ENCODE results near the gene SMOC1. TPM values are rescaled to one million over a fixed set of nuclear protein-coding genes. Genes with fewer than 3 reads are reported as not detected.

Gene SMOC1
- total RNA-seq, 2 donors from 2014 or later: not detected

DNA sequence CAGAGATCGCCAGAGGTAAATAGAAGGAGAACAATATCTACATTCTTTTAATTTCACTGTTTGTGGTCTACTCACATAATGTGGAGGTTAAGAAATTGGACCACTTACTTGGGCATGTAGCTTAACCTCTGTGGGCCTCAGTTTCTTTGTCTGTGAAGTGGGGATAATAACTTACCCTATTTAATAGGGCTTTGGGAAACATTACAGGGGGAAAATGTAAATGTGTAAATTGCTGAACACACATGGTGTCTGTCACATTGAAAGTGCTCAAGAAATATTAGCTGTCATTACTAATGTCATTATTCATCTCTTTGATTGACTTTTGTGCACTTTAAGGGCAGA is 169.1 kb downstream of the SMOC1 start:
- peaks cover 49% of the 10 kb centered on the region for H3K27me3 Mint-ChIP-seq
- H3K4me3 Mint-ChIP-seq: no peak overlapping the region
- peaks cover 2% of the 10 kb centered on the region for H3K36me3 Mint-ChIP-seq (ENCODE audit: low read depth)
- H3K9me3 ChIP-seq (ENCODE audit: control insufficient read depth, low read length, poor library complexity, severe bottlenecking): no peaks in the 10 kb centered on the region
- DNase-seq (no peak), ATAC-seq (no peak)
- peaks cover 3% of the 10 kb centered on the region for H3K4me1 Mint-ChIP-seq
- H3K27ac Mint-ChIP-seq: no peak overlapping the region

DNA sequence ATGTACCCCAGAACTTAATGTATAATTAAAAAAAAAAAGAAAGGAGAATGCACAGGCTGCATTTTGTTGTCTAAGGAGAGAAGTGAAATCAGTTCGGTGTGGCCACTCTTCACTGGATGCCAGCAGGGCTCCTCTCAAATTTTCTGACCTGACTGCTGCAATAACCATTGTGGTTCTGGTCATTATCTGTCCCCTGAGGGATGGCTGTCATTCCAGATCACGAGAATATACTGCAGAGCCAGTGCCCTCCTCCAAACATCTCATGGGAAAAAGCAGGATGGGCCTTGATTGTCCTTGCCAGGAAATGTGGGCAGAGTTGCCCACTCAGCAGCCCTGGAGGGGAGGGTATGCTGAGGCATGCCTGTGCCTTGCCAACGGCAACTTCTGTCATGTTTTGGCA is 170.4 kb downstream of the SMOC1 start:
- H3K4me3 Mint-ChIP-seq: no peak overlapping the region
- H3K36me3 Mint-ChIP-seq (ENCODE audit: low read depth): peaks cover 2% of the 10 kb centered on the region
- ATAC-seq (no peak), DNase-seq (no peak)
- H3K9me3 ChIP-seq (ENCODE audit: control insufficient read depth, low read length, poor library complexity, severe bottlenecking): no peaks in the 10 kb centered on the region
- H3K27me3 Mint-ChIP-seq: peaks cover 37% of the 10 kb centered on the region
- H3K4me1 Mint-ChIP-seq: peaks cover 3% of the 10 kb centered on the region
- no peak overlapping the region for H3K27ac Mint-ChIP-seq

DNA sequence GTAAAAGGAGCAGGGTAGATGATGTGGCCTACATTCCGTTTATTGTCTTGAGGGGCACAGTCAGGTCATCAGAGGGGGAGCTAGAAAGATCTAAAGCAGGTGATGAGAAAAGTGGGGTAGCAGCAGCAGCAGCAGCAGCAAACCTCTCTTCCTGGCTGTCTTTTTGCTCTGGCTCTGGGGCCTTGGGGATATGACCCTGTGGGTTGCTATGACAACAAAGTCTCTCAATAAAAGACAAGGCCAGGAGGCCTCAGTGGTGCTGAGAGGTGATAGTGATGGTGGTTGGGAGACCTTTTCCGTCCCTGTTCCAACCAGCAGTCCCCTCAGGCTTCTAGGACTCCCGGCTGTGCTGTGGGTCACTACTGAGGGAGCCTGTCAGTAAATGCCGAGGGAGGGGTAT is 170.9 kb downstream of the SMOC1 start:
- no peaks in the 10 kb centered on the region for H3K9me3 ChIP-seq (ENCODE audit: control insufficient read depth, low read length, poor library complexity, severe bottlenecking)
- ATAC-seq (no peak), DNase-seq (no peak)
- H3K27me3 Mint-ChIP-seq: peaks cover 33% of the 10 kb centered on the region
- H3K27ac Mint-ChIP-seq: no peak overlapping the region
- H3K4me3 Mint-ChIP-seq: no peak overlapping the region
- peaks cover 2% of the 10 kb centered on the region for H3K36me3 Mint-ChIP-seq (ENCODE audit: low read depth)
- H3K4me1 Mint-ChIP-seq: peaks cover 3% of the 10 kb centered on the region

DNA sequence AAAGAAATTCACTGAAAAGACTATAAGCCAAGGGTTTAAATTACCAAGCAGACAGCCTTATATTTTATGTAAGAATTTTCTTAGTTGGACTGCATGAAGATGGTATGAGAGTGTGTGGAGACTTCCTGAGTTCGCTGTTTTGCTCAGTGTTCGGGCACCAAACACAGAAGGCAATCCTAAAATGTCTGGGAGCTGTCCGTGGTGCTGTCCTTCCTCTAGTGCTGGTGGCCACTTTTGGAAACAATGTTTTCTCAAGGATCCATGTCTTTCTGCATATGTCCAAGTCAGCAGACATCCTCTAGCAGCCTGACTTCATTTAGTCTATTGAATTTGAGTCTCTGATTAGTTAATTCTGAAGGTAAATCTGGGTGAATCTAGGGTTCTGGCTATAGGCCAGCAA is 173.8 kb downstream of the SMOC1 start:
- ATAC-seq: no peak
- Mint-ChIP-seq H3K4me1 (no peaks in the 10 kb centered on the region), H3K4me3 (no peak overlapping the region), H3K27me3 (peaks cover 39% of the 10 kb centered on the region), H3K27ac (no peak overlapping the region), H3K36me3 (ENCODE audit: low read depth) (peaks cover 3% of the 10 kb centered on the region)
- no peak for DNase-seq
- no peaks in the 10 kb centered on the region for H3K9me3 ChIP-seq (ENCODE audit: control insufficient read depth, low read length, poor library complexity, severe bottlenecking)

DNA sequence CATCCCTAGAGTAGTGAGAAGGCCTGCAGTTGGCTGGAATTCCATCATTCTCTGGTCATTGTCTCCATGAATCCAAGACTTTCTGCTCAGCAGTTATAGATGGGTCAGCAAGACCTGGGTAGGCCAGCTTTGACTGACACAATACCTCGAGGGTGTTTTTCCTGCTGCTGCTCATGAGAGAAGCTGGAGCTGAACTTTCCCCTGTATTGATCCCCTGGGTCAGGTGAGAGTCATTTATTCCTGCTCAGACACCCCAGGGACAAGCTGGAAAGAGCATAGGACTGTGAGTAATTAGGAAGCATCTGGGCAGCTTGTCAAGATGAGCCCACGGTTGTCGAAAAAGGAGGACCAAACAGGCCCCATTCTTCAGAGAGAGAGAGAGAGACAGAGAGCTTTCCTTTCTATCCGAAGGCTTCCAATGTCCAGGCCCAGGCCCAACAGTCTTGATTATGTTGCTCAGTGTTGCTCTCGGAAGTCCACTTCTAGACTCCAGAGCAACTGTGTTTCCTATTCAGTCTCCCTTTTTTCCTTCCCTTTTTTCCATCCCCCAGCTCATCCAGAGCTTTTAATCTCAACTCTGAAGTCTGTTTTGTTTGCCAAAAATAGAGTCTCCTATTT is 178.4 kb downstream of the SMOC1 start:
- Mint-ChIP-seq H3K27me3 (peaks cover 39% of the 10 kb centered on the region), H3K4me1 (no peaks in the 10 kb centered on the region), H3K4me3 (no peak overlapping the region), H3K27ac (no peak overlapping the region), H3K36me3 (ENCODE audit: low read depth) (peaks cover 3% of the 10 kb centered on the region)
- H3K9me3 ChIP-seq (ENCODE audit: control insufficient read depth, low read length, poor library complexity, severe bottlenecking): no peaks in the 10 kb centered on the region
- ATAC-seq: no peak
- no peak for DNase-seq

- peaks cover 54% of the 10 kb centered on the region for H3K27me3 Mint-ChIP-seq
- H3K4me1 Mint-ChIP-seq: no peaks in the 10 kb centered on the region
- no peak overlapping the region for H3K27ac Mint-ChIP-seq
- H3K4me3 Mint-ChIP-seq: no peak overlapping the region
- no peak for ATAC-seq
- no peak for DNase-seq
- peaks cover 3% of the 10 kb centered on the region for H3K36me3 Mint-ChIP-seq (ENCODE audit: low read depth)
- no peaks in the 10 kb centered on the region for H3K9me3 ChIP-seq (ENCODE audit: control insufficient read depth, low read length, poor library complexity, severe bottlenecking)
Measured at GRCh38 chr14:70059545-70059944, 180.3 kb downstream of the SMOC1 start.

DNA sequence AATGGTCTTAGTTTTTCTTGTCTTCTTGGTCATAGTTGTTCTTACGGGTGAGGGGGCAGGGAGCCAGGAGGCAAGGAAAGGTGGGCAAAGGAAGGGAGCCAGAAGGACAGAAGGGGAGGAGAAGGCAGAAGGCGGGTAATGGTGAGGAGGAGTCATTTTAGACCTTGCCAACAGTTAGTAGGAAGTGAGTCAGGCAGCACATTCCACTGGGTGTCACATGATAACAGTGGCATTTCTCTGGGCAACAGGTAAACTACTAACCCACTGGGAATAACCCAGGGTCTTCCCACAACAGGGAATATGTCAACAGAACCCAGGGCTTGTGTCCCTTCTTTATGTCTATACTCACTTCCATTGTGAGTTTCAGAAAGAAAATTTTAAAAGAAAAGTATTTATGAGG is 181.9 kb downstream of the SMOC1 start:
- H3K4me3 Mint-ChIP-seq: no peak overlapping the region
- no peak overlapping the region for H3K27ac Mint-ChIP-seq

DNA sequence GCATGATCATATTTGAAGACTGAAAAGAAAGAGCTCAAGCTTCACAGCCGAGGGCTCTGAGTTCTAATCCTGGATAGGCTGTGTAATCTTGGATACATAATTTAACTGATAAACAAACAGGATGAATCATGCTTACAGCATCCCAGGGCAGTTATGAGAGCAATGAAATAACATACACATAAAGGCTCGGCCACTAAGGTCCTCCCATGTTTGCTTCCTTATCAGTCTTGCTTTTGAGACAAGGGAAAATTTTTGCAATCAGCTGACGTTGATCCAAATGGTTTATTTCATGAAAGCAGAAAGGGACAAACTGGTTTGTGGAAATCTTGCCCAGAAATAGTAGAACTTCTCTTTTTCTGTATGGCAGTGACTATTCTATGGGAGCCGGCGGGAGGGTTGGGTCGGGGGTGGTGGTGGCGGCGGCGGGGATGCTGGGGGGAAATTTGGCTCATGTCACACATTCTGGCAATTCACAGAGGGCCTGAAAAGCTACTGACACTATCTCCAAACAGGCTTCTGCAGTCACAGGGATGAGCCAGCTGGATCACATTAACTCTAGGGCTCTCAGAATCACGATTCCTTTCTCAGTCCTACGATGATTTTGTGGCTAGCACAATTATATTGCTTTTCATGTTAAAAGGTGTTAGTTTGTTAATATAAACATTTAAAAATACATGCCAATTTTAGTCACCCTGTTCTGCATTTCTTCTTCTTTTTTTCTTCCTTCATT is 185.1 kb downstream of the SMOC1 start:
- Mint-ChIP-seq H3K4me1 (peaks cover 4% of the 10 kb centered on the region), H3K4me3 (no peak overlapping the region), H3K27me3 (peaks cover 54% of the 10 kb centered on the region), H3K36me3 (ENCODE audit: low read depth) (no peaks in the 10 kb centered on the region), H3K27ac (no peak overlapping the region)
- no peak for DNase-seq
- no peaks in the 10 kb centered on the region for H3K9me3 ChIP-seq (ENCODE audit: control insufficient read depth, low read length, poor library complexity, severe bottlenecking)
- ATAC-seq: no peak

More for the DNA sequence above, 181.9 kb downstream of the SMOC1 start:
- peaks cover 59% of the 10 kb centered on the region for H3K27me3 Mint-ChIP-seq
- DNase-seq: no peak
- no peaks in the 10 kb centered on the region for H3K4me1 Mint-ChIP-seq
- no peak for ATAC-seq
- H3K9me3 ChIP-seq (ENCODE audit: control insufficient read depth, low read length, poor library complexity, severe bottlenecking): no peaks in the 10 kb centered on the region
- no peaks in the 10 kb centered on the region for H3K36me3 Mint-ChIP-seq (ENCODE audit: low read depth)

- no peaks in the 10 kb centered on the region for H3K9me3 ChIP-seq (ENCODE audit: control insufficient read depth, low read length, poor library complexity, severe bottlenecking)
- Mint-ChIP-seq H3K27ac (no peak overlapping the region), H3K27me3 (peaks cover 61% of the 10 kb centered on the region), H3K4me1 (peaks cover 4% of the 10 kb centered on the region), H3K4me3 (no peak overlapping the region), H3K36me3 (ENCODE audit: low read depth) (no peaks in the 10 kb centered on the region)
- ATAC-seq (no peak), DNase-seq (no peak)
Measured at GRCh38 chr14:70067810-70068209, 188.6 kb downstream of the SMOC1 start.

DNA sequence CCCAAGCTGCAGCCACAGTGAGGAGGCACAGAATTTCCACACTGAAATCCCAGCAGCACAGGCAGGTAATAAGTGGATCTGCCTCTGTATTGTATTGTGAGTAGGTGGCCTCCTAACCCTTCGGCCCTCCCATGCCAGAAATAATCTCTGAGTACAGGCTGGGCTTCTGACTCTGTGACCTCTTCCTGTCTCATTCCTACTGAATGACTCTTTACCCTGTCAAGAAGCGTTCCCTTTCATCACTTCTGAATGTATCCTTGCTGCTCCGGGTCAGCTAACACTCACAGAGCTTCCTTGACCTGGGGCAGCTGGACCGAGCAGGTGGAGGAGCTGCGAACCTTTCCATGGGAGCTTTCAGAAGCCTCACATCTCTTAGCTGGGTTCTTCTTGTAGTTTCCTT is 190.0 kb downstream of the SMOC1 start:
- DNase-seq: no peak
- no peaks in the 10 kb centered on the region for H3K36me3 Mint-ChIP-seq (ENCODE audit: low read depth)
- peaks cover 4% of the 10 kb centered on the region for H3K4me1 Mint-ChIP-seq
- peaks cover 56% of the 10 kb centered on the region for H3K27me3 Mint-ChIP-seq
- H3K27ac Mint-ChIP-seq: no peak overlapping the region
- ATAC-seq: no peak
- H3K4me3 Mint-ChIP-seq: no peak overlapping the region
- H3K9me3 ChIP-seq (ENCODE audit: control insufficient read depth, low read length, poor library complexity, severe bottlenecking): no peaks in the 10 kb centered on the region

GRCh38 chr14:70073924-70074566 is 194.8 kb downstream of the SMOC1 start:
- H3K4me3 Mint-ChIP-seq: no peak overlapping the region
- no peaks in the 10 kb centered on the region for H3K4me1 Mint-ChIP-seq
- H3K27me3 Mint-ChIP-seq: peaks cover 59% of the 10 kb centered on the region
- DNase-seq: peak in 2 of 3 donors; percentile 18
- no peak for ATAC-seq
- H3K27ac Mint-ChIP-seq: no peak overlapping the region
- H3K36me3 Mint-ChIP-seq (ENCODE audit: low read depth): peaks cover 2% of the 10 kb centered on the region
- H3K9me3 ChIP-seq (ENCODE audit: control insufficient read depth, low read length, poor library complexity, severe bottlenecking): no peaks in the 10 kb centered on the region

DNA sequence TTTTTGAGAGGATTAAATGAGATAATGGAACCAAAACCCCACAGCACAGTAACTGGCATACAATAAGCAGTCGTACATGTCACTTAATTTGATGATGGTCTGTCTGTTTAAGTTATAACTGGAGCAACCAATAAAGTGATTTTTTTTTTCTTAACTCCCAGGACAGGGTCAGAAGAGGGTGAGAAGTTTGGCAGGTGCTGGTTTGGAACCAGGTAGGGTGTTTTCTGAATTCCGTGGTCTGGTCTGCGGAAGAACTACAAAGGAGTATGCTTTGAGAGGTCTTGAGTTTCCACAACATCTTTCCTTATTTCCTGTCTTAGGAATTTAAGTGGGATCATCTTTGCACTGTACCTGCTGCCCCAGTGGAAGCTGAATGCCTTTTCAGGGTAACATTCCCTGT is 197.8 kb downstream of the SMOC1 start:
- peaks cover 2% of the 10 kb centered on the region for H3K36me3 Mint-ChIP-seq (ENCODE audit: low read depth)

DNA sequence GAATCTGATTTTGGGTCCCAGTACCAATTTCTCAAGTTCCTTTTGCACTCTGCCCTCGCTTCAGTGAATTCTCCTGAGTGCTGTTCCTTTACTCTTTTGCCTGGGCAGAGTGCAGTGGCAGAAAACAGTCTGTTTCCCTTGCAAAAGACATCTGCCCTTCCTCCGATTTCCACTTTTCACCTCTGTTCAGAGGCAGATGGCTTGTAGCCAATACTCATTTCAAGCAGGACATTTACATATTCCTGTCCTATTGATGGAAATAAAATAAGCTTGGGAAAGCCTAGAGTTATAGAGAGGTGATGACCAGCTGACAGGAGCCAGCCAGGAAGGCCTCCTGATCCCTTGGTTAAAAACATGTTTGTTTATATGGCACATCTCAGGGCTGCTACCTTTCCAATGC is 198.5 kb downstream of the SMOC1 start:
- ATAC-seq (no peak), DNase-seq (no peak)
- no peaks in the 10 kb centered on the region for H3K9me3 ChIP-seq (ENCODE audit: control insufficient read depth, low read length, poor library complexity, severe bottlenecking)
- no peak overlapping the region for H3K27ac Mint-ChIP-seq
- H3K4me3 Mint-ChIP-seq: no peak overlapping the region
- H3K4me1 Mint-ChIP-seq: no peaks in the 10 kb centered on the region
- peaks cover 62% of the 10 kb centered on the region for H3K27me3 Mint-ChIP-seq
- H3K36me3 Mint-ChIP-seq (ENCODE audit: low read depth): peaks cover 2% of the 10 kb centered on the region

More for the DNA sequence above, 197.8 kb downstream of the SMOC1 start:
- H3K9me3 ChIP-seq (ENCODE audit: control insufficient read depth, low read length, poor library complexity, severe bottlenecking): no peaks in the 10 kb centered on the region
- ATAC-seq (no peak), DNase-seq (no peak)
- H3K4me3 Mint-ChIP-seq: no peak overlapping the region
- H3K27me3 Mint-ChIP-seq: peaks cover 57% of the 10 kb centered on the region
- no peaks in the 10 kb centered on the region for H3K4me1 Mint-ChIP-seq
- no peak overlapping the region for H3K27ac Mint-ChIP-seq

DNA sequence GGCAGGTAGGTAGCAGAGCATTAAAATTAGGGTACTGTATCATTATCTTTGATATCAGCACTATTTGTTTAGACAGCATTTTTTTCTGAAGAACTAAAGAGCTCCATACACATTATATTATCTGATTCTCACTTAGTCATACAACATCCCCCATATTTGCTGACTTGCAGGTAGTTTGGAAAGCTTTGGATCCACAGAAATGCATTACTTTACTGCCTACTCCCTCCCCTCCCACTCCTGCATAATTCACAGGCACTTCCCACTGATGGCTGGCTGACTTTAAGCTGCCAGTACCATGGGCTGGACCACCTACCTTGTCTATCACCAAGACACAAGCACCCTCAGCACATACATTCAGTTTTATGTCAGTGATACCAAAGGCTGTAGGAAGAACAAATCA is 199.1 kb downstream of the SMOC1 start:
- Mint-ChIP-seq H3K27me3 (peaks cover 68% of the 10 kb centered on the region), H3K27ac (no peak overlapping the region), H3K4me3 (no peak overlapping the region), H3K4me1 (no peaks in the 10 kb centered on the region), H3K36me3 (ENCODE audit: low read depth) (peaks cover 2% of the 10 kb centered on the region)
- H3K9me3 ChIP-seq (ENCODE audit: control insufficient read depth, low read length, poor library complexity, severe bottlenecking): no peaks in the 10 kb centered on the region
- ATAC-seq (no peak), DNase-seq (no peak)

All from T-helper 17 cell (primary cell).